Activated CD8-positive, alpha-beta memory T cell treated with anti-CD3 and anti-CD28 coated beads, Interleukin-2, amount 50 U/mL, for 24 hours (primary cell): ENCODE measurements around the gene DPEP3.

Experiments
- DNase-seq: peaks from one replicate; pipeline ENCODE4 v3.0.0-alpha.2; 2020; ENCODE audit errors: extremely low read depth

Gene DPEP3

GRCh38 chr16:67931712-67932461 is 48.4 kb downstream of the DPEP3 start, which contains the start of gene CTRL:
Gene CTRL, minus strand, starts transcription at chr16:67931862. Its CDS starts 10 bp downstream, at chr16:67931852.
- no peak for DNase-seq

- DNase-seq = no peak
These were observed 49.6 kb downstream of the DPEP3 start for GRCh38 chr16:67930678-67931211.

GRCh38 chr16:67930191-67930590 is 50.1 kb downstream of the DPEP3 start:
- no peak for DNase-seq

GRCh38 chr16:67928561-67929364 is 51.5 kb downstream of the DPEP3 start:
- peak; percentile 48 for DNase-seq

GRCh38 chr16:67928147-67928546 is 52.2 kb downstream of the DPEP3 start:
- DNase-seq = no peak

- no peak for DNase-seq
These were observed 53.0 kb downstream of the DPEP3 start for GRCh38 chr16:67927131-67927941.

GRCh38 chr16:67926181-67926750 is 54.0 kb downstream of the DPEP3 start:
- no peak for DNase-seq
